ENCODE results near the gene C9orf43.

DNA sequence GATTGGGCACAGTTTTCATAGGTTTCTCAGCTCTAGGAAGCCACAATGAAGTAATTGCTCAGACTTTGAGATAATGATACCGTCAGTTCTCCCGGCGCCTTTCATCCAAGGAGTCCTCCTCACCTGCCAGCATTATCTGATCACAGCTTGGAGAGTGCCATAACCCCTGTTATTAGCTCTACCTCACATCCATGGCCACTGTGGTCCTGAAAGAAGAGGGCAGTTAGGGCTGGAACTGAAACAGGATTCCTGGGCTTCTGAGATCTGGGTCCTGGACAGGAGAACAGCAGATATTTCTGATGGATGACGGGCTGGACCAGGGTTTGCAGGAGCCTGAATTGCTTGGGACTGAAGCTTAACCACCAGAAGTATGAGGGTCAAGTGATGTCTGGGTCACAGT, 66.5 kb downstream of the C9orf43 start:
- TF ChIP-seq TAF1 (conservative IDR thresholded peaks at IDR 0.05) (no peak), HNF4G (IDR thresholded peaks at IDR 0.05) (no peak), YY1 (IDR thresholded peaks at IDR 0.05) (no peak), RXRA (IDR thresholded peaks at IDR 0.05) (no peak)
- TF ChIP-seq, protein P1, sequence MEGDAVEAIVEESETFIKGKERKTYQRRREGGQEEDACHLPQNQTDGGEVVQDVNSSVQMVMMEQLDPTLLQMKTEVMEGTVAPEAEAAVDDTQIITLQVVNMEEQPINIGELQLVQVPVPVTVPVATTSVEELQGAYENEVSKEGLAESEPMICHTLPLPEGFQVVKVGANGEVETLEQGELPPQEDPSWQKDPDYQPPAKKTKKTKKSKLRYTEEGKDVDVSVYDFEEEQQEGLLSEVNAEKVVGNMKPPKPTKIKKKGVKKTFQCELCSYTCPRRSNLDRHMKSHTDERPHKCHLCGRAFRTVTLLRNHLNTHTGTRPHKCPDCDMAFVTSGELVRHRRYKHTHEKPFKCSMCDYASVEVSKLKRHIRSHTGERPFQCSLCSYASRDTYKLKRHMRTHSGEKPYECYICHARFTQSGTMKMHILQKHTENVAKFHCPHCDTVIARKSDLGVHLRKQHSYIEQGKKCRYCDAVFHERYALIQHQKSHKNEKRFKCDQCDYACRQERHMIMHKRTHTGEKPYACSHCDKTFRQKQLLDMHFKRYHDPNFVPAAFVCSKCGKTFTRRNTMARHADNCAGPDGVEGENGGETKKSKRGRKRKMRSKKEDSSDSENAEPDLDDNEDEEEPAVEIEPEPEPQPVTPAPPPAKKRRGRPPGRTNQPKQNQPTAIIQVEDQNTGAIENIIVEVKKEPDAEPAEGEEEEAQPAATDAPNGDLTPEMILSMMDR (IDR thresholded peaks at IDR 0.05; ENCODE audit: low read depth, low read length, missing input control): no peak
- TF ChIP-seq, protein P2, sequence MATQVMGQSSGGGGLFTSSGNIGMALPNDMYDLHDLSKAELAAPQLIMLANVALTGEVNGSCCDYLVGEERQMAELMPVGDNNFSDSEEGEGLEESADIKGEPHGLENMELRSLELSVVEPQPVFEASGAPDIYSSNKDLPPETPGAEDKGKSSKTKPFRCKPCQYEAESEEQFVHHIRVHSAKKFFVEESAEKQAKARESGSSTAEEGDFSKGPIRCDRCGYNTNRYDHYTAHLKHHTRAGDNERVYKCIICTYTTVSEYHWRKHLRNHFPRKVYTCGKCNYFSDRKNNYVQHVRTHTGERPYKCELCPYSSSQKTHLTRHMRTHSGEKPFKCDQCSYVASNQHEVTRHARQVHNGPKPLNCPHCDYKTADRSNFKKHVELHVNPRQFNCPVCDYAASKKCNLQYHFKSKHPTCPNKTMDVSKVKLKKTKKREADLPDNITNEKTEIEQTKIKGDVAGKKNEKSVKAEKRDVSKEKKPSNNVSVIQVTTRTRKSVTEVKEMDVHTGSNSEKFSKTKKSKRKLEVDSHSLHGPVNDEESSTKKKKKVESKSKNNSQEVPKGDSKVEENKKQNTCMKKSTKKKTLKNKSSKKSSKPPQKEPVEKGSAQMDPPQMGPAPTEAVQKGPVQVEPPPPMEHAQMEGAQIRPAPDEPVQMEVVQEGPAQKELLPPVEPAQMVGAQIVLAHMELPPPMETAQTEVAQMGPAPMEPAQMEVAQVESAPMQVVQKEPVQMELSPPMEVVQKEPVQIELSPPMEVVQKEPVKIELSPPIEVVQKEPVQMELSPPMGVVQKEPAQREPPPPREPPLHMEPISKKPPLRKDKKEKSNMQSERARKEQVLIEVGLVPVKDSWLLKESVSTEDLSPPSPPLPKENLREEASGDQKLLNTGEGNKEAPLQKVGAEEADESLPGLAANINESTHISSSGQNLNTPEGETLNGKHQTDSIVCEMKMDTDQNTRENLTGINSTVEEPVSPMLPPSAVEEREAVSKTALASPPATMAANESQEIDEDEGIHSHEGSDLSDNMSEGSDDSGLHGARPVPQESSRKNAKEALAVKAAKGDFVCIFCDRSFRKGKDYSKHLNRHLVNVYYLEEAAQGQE (IDR thresholded peaks at IDR 0.05): no peak
- TF ChIP-seq, protein P3, sequence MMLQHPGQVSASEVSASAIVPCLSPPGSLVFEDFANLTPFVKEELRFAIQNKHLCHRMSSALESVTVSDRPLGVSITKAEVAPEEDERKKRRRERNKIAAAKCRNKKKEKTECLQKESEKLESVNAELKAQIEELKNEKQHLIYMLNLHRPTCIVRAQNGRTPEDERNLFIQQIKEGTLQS (IDR thresholded peaks at IDR 0.05): no peak
- TF ChIP-seq, protein P4, sequence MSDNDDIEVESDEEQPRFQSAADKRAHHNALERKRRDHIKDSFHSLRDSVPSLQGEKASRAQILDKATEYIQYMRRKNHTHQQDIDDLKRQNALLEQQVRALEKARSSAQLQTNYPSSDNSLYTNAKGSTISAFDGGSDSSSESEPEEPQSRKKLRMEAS (IDR thresholded peaks at IDR 0.05): no peak
